HUDEP-2 (cell line): ENCODE results near the gene TSPAN15.
"Not testable (repeated sequence)": the region's sequence is repeated elsewhere in the genome, so short reads cannot be mapped to it uniquely, and the experiment has no call there.

Experiments used
- DNase-seq, 76 experiments: peaks; one replicate each; lab custom pipeline; 2025; ENCODE audit not compliant: unreplicated experiment in 76 of 76; lab: John Stamatoyannopoulos, UW

Gene TSPAN15

GRCh38 chr10:69481811-69482524 is 30.7 kb downstream of the TSPAN15 start:
- no peak for DNase-seq

DNA sequence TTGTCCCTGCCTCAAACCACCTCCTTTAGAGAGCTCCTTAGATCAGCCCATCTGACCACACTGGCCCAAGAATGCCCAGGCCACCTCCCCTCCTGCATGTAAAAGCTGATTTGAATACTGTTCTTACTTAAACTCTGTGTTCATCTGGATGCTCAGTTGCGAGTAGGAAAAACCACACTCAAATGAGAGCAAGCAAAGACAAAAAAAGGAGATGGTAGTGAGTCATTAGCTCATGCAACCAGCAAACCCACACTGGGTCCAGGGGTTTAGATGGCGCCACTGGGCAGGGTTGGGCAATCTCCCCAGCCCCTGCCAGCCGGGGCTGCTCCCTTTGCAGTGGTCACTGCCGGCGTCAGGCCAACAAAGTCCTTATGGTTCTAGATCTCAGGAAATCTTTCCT is 32.7 kb downstream of the TSPAN15 start:
- no peak for DNase-seq

DNA sequence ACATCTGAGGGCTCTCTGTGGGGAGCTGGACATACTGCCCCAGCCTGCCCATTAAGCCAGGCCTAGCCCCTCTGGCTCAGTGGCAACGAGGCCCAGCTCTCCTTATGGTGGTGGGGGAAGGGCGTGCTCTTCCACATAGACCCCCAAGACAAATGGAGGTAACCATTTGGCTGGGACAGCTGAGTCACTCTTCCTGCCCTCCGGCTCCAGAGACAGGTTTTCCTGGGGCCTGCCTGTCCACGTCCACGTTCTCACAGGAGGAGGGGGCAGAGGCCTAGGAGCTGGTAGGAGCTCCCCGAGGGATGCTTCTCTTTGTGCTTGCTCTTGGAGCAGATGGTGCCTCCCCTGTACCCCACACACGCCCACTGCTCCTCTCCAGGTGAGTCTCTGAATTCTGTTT is 33.5 kb downstream of the TSPAN15 start:
- DNase-seq, result no peak

DNA sequence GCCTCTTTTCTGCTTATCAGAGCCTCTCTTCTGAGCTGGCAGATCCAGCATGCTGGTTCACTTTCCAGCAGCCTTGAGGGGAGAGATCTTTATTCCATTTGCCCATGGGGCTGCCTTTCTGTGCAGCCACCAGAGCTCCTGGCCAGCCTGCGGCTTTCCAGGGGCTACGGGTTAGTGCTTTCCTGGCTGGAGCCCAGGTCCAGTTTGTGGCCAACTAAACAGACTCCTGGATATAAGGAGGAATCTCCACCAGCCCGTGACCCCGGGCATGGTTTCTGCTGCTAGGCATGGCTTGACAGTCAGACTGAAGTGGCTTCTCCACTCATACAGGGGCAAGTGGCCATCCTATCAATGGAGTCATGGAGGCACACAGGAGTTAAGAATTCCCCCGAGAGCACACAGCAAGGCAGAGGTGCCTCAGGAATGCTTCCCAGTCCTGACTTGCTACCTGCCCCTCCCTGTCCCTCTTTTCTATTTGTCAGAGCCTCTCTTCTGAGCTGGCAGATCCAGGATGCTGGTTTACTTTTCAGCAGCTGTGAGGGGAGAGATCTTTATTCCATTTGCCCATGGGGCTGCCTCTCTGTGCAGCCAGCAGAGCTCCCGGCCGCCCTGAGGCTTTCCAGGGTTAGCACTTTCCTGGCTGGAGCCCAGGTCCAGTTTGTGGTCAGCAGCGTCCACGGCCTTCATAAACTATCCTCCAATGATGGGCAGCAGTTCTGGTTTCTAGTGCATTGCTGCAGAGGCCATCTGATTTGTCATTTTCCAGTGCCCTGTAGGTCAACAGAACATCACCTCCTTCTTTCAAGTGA is 35.9 kb downstream of the TSPAN15 start:
- DNase-seq, result no peak

GRCh38 chr10:69488149-69488844 is 37.0 kb downstream of the TSPAN15 start:
- DNase-seq, result not testable (repeated sequence)

GRCh38 chr10:69488856-69489255 is 37.6 kb downstream of the TSPAN15 start:
- not testable (repeated sequence) for DNase-seq

GRCh38 chr10:69489506-69490090 is 38.3 kb downstream of the TSPAN15 start:
- DNase-seq, result no peak

- no peak for DNase-seq
Observed at GRCh38 chr10:69490876-69491275, 39.6 kb downstream of the TSPAN15 start.

- no peak for DNase-seq
Observed at GRCh38 chr10:69491611-69492010, 40.3 kb downstream of the TSPAN15 start.

DNA sequence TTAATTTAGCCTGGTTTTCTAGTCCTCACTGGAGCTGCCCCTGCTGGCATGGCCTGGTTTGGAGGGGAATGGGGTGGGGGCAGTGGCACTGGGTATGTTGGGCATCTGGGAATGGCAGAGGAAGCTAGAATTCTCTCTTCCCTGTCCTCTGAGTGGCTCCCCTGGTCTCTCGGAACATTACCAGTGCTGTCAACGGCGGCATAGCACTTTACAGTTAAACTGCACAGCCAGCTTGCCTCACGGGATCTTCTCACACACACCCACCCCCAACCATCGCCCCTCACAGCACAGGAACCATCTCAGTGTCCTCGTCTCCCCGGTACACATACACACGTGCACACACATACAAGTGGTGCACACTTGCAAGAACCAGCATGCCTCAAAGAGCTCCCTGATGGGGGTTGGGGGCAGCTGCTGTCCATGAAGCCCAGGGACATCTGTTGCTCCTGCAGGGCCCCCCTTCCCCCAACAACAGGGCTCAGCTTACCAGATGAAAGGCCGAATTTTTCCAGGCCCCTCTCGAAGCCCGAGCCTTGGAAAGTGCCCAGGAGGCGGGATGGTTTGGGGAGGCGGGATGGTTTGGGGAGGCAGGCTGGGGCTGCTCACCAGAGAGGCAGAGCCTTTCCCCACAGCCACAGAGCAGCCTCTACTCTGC is 41.0 kb downstream of the TSPAN15 start:
- DNase-seq, result no peak

DNA sequence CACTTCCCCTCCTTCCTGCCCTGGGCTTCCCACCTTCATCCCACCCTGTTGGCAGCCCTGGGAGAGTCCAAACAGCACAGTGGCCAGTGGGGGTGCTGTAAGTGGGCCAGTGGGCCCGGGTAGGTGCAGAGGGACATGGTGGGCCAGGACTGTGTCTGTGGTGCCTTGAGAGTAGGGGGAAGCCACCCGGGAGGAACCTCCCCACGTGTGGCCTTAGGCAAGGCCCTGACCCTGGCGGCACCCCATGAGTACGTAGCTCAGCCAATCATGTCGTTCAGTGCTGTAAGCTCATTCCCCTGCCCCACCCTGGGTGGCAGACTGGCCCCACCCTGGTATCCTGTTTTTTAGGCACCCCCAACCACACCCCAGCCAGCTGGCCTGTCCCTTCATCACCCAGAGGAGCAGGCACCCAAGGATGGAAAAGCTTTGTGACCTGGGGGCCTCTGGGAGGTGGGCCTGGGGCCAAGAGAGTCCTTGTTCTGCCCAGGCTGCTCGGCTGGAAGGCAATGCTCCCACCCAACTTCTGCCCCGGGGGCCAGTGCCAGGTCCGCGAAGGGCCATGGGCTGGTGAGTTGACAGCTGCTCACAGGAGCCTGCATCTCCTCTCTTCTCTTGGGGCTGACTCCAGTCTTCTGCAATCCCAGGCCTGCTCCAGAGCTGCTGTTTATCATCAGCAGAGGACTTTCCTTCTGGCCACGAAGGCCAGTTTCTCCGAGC is 41.6 kb downstream of the TSPAN15 start:
- no peak for DNase-seq

DNA sequence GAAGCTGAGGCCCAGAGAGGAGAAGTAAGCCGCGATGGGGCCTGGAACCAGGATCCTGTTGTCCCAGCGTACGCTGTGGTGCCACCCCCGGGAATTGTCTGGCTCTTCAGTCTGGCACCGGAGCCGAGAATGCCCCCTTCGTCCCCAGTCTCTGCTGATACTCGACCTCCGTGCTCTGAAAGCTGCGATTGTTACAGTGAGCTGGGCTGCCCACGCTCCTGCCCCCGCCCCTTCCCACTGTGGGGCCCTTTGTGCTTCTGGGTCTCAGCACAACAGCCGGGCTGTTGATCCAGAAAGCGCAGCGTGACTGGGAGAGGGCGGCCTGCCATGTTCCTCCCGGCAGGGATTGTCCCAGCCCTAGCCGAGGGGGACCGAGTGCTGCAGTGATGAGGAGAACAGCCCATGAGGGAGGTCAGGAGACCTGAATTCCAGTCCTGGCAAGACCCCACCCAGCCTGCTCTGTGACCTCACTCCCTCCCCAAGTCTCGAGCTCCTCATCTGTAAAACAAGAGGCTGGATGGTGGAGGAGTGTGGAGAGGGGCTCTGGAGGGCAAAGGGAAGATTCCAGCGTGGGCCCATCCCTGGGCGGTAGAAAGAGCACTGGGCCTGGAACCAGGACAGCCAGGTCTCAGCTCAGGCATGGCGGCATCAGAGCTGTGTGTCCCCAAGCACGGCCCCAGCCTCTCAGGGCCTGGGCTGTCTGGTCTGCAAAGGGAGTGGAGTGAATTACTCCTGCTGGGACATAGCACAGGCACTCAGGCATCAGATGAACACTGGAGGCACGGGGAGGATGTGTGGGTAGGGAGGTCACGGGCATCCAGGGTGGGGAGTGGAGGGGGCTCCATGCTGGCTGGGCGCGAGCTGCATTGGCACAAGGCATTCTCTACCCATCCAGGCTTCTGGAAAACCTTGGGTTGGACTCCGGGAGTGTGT is 43.6 kb downstream of the TSPAN15 start:
- DNase-seq, result no peak

DNA sequence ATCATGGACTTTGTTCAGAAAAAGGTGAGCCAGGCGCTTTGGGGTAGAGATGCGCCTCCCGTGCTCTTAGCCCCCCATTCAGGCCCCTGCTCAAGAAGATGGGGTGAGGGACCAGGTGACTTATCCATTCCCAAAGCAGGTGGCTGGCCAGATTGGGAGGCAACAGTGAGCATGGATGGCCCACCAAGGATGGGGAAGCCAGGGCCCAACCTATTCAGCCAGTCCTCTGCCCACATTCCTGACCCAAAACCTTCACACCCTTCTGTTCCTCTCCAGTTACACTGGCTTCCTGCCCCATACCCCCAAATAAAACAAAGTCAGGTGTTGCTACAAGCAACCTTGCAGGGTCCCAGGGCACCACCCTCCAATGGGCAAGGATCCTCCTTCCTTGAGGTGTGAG is 44.4 kb downstream of the TSPAN15 start:
- no peak for DNase-seq

- DNase-seq, result no peak
Observed at GRCh38 chr10:69496352-69497230, 45.3 kb downstream of the TSPAN15 start.

- DNase-seq, result no peak
Observed at GRCh38 chr10:69497231-69497561, 45.9 kb downstream of the TSPAN15 start.

GRCh38 chr10:69497611-69498390 is 46.5 kb downstream of the TSPAN15 start:
- no peak for DNase-seq

- DNase-seq, result no peak
Observed at GRCh38 chr10:69498711-69499471, 47.6 kb downstream of the TSPAN15 start.
